Neural cell (in vitro differentiated cells): ENCODE results near the gene CHKA. TPM values are rescaled to one million over a fixed set of nuclear protein-coding genes. Genes with fewer than 3 reads are reported as not detected.

Source experiments
- H2AFZ ChIP-seq: fragments of 200-600, 300-800 bp; sonication (generic), shearing (Covaris generic); 2 replicates; pipeline ENCODE4 v1.6.0; 2014; ENCODE audit warnings: low read depth, mild to moderate bottlenecking, antibody characterized with exemption, low read length, moderate library complexity
- H3F3A ChIP-seq: fragments of 200-600 bp; shearing (Covaris generic); 2 replicates; pipeline ENCODE4 v1.6.1; 2016; ENCODE audit warnings: mild to moderate bottlenecking, moderate library complexity, mixed read lengths, antibody characterized with exemption, low read length; ENCODE audit not compliant: insufficient read depth, poor library complexity, severe bottlenecking
- H3K27ac ChIP-seq: fragments of 200-600, 300-800 bp; sonication (generic), shearing (Covaris generic); 2 replicates; pipeline ENCODE4 v1.5.1; 2014; ENCODE audit warnings: mild to moderate bottlenecking, low read length, moderate library complexity
- H3K27me3 ChIP-seq: fragments of 300-800, 200-600 bp; sonication (generic), shearing (Covaris generic); 2 replicates; pipeline ENCODE4 v1.6.0; 2014; ENCODE audit warnings: mild to moderate bottlenecking, low read depth, low read length, moderate library complexity; ENCODE audit not compliant: insufficient read depth
- H3K36me3 ChIP-seq: fragments of 300-800, 200-600 bp; sonication (generic), shearing (Covaris generic); 2 replicates; pipeline ENCODE4 v1.5.1; 2014; ENCODE audit warnings: mild to moderate bottlenecking, antibody characterized with exemption, low read length, moderate library complexity; ENCODE audit not compliant: insufficient read depth
- H3K4me2 ChIP-seq: fragments of 300-800, 200-600 bp; sonication (generic), shearing (Covaris generic); 2 replicates; pipeline ENCODE4 v1.6.0; 2014; ENCODE audit warnings: mild to moderate bottlenecking, low read length
- H3K4me3 ChIP-seq: fragments of 300-800, 200-600 bp; sonication (generic), shearing (Covaris generic); 2 replicates; pipeline ENCODE4 v1.5.1; 2014; ENCODE audit warnings: mild to moderate bottlenecking, low read length, moderate library complexity
- H3K79me2 ChIP-seq: fragments of 200-600 bp; shearing (Covaris generic); replicated peaks from 2 replicates; pipeline ENCODE4 v1.6.0; 2014; ENCODE audit warnings: mild to moderate bottlenecking, low read length, moderate library complexity; ENCODE audit not compliant: insufficient read depth
- H3K9ac ChIP-seq: fragments of 300-800, 200-600 bp; sonication (generic), shearing (Covaris generic); 2 replicates; pipeline ENCODE4 v1.6.1; 2016; ENCODE audit warnings: mild to moderate bottlenecking, low read length, mixed read lengths
- H3K9me2 ChIP-seq: fragments of 200-600 bp; shearing (Covaris generic); 2 replicates; pipeline ENCODE4 v1.6.1; 2016; ENCODE audit warnings: mild to moderate bottlenecking, low read length, mixed read lengths; ENCODE audit not compliant: insufficient read depth
- H3K9me3 ChIP-seq: fragments of 200-600, 300-800 bp; sonication (generic), shearing (Covaris generic); 2 replicates; pipeline ENCODE4 v1.6.1; 2016; ENCODE audit warnings: mild to moderate bottlenecking, mixed run types, low read length, moderate library complexity, mixed read lengths
- H4K20me1 ChIP-seq: fragments of 200-600 bp; shearing (Covaris generic); 2 replicates; pipeline ENCODE4 v1.6.1; 2016; ENCODE audit warnings: mild to moderate bottlenecking, mixed run types; ENCODE audit not compliant: insufficient read depth
- EP300 ChIP-seq: fragments of 450-650 bp; conservative IDR thresholded peaks from 2 replicates; pipeline ENCODE4 v1.6.1; 2014; ENCODE audit warnings: antibody characterized with exemption, mild to moderate bottlenecking, moderate library complexity; ENCODE audit not compliant: poor library complexity, severe bottlenecking
- EZH2 ChIP-seq: fragments of 200-600, 300-800 bp; shearing (Covaris generic), sonication (generic); IDR thresholded peaks from 2 replicates; pipeline ENCODE4 v1.6.1; 2014; ENCODE audit warnings: antibody characterized with exemption, low read length, borderline replicate concordance, mild to moderate bottlenecking; ENCODE audit not compliant: insufficient read depth, poor library complexity, severe bottlenecking
- MXI1 ChIP-seq: fragments of 450-650 bp; conservative IDR thresholded peaks from 2 replicates; pipeline ENCODE4 v1.6.1; 2014; ENCODE audit warnings: antibody characterized with exemption, mild to moderate bottlenecking; ENCODE audit not compliant: poor library complexity, severe bottlenecking
- POLR2AphosphoS5 ChIP-seq: IDR thresholded peaks from 2 replicates; pipeline ENCODE4 v1.6.1; 2012
- RAD21 ChIP-seq: fragments of 450-650 bp; conservative IDR thresholded peaks from 2 replicates; pipeline ENCODE4 v1.6.1; 2014; ENCODE audit warnings: antibody characterized with exemption, mild to moderate bottlenecking, moderate library complexity
- SMC3 ChIP-seq: fragments of 450-650 bp; conservative IDR thresholded peaks from 2 replicates; pipeline ENCODE4 v1.6.1; 2014; ENCODE audit warnings: antibody characterized with exemption, mild to moderate bottlenecking, moderate library complexity; ENCODE audit not compliant: poor library complexity
- TAF1 ChIP-seq: IDR thresholded peaks from 2 replicates; pipeline ENCODE4 v1.6.1; 2012; ENCODE audit warnings: low read depth
- polyA plus RNA-seq: library from polyadenylated mRNA; depleted of rRNA; stranded (reverse); fragments of >200 nt; gene quantifications from 2 replicates; pipeline ENCODE4 v1.2.3, GENCODE V29; 2014
- TF ChIP-seq, protein P1 (sequence below): fragments of 450-650 bp; IDR thresholded peaks from 2 replicates; pipeline ENCODE4 v1.5.1; 2014; ENCODE audit warnings: antibody characterized with exemption, mild to moderate bottlenecking, moderate library complexity; ENCODE audit not compliant: poor library complexity, severe bottlenecking
- TF ChIP-seq, protein P2 (sequence below): IDR thresholded peaks from 2 replicates; pipeline ENCODE4 v1.6.1; 2012; ENCODE audit warnings: borderline replicate concordance

CHKA gene
- polyA plus RNA-seq, 1 donor from 2014 or later: 90.0 TPM

DNA sequence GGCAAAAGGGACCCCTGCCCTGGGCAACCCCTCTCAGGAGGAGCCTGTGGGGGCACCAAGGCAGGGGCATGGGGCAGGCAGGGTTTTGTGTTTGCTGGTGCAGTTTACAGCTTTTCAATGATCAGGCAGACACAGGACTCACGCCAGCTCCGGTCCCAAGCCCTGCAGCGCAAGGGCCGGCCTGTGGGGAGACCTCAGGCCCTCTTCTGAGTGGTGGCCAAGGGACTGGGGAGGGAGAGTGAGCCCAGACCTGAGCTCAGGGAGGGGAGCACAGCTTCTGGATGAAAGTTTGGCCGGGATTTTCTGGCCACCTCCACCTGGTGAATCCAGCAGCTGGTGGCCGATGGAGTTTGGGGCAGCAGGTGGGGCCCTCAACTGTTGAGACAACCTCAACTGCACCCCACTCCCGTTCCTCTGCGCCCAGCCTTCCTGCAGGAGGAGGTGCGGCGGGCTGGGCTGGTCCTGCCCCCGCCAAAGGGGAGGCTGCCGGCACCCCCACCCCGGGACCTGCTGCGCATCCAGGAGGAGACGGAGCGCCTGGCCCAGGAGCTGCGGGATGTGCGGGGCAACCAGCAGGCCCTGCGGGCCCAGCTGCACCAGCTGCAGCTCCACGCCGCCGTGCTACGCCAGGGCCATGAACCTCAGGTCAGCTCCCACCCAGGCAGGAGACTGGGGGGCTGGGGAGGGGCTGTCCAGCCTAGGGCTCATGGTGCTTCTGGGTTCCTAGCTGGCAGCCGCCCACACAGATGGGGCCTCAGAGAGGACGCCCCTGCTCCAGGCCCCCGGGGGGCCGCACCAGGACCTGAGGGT, 78.8 kb downstream of the CHKA start:
- Histone ChIP-seq H3K27ac (no peak overlapping the region), H3K9me2 (no peaks in the 10 kb centered on the region), H3K9me3 (no peaks in the 10 kb centered on the region), H3K27me3 (no peaks in the 10 kb centered on the region), H3K9ac (no peak overlapping the region), H3K4me2 (no peak overlapping the region), H3K79me2 (no peaks in the 10 kb centered on the region), H3K36me3 (no peaks in the 10 kb centered on the region), H4K20me1 (no peaks in the 10 kb centered on the region), H3F3A (no peaks in the 10 kb centered on the region), H2AFZ (no peak overlapping the region), H3K4me3 (no peak overlapping the region)
- TF ChIP-seq MXI1: no peak
- TF ChIP-seq RAD21: no peak
- no peak for TF ChIP-seq EZH2
- no peak for TF ChIP-seq EP300
- no peak for TF ChIP-seq TAF1
- TF ChIP-seq, protein P1, sequence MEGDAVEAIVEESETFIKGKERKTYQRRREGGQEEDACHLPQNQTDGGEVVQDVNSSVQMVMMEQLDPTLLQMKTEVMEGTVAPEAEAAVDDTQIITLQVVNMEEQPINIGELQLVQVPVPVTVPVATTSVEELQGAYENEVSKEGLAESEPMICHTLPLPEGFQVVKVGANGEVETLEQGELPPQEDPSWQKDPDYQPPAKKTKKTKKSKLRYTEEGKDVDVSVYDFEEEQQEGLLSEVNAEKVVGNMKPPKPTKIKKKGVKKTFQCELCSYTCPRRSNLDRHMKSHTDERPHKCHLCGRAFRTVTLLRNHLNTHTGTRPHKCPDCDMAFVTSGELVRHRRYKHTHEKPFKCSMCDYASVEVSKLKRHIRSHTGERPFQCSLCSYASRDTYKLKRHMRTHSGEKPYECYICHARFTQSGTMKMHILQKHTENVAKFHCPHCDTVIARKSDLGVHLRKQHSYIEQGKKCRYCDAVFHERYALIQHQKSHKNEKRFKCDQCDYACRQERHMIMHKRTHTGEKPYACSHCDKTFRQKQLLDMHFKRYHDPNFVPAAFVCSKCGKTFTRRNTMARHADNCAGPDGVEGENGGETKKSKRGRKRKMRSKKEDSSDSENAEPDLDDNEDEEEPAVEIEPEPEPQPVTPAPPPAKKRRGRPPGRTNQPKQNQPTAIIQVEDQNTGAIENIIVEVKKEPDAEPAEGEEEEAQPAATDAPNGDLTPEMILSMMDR: no peak
- TF ChIP-seq, protein P2, sequence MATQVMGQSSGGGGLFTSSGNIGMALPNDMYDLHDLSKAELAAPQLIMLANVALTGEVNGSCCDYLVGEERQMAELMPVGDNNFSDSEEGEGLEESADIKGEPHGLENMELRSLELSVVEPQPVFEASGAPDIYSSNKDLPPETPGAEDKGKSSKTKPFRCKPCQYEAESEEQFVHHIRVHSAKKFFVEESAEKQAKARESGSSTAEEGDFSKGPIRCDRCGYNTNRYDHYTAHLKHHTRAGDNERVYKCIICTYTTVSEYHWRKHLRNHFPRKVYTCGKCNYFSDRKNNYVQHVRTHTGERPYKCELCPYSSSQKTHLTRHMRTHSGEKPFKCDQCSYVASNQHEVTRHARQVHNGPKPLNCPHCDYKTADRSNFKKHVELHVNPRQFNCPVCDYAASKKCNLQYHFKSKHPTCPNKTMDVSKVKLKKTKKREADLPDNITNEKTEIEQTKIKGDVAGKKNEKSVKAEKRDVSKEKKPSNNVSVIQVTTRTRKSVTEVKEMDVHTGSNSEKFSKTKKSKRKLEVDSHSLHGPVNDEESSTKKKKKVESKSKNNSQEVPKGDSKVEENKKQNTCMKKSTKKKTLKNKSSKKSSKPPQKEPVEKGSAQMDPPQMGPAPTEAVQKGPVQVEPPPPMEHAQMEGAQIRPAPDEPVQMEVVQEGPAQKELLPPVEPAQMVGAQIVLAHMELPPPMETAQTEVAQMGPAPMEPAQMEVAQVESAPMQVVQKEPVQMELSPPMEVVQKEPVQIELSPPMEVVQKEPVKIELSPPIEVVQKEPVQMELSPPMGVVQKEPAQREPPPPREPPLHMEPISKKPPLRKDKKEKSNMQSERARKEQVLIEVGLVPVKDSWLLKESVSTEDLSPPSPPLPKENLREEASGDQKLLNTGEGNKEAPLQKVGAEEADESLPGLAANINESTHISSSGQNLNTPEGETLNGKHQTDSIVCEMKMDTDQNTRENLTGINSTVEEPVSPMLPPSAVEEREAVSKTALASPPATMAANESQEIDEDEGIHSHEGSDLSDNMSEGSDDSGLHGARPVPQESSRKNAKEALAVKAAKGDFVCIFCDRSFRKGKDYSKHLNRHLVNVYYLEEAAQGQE: no peak
- no peak for TF ChIP-seq SMC3
- no peak for TF ChIP-seq POLR2AphosphoS5

DNA sequence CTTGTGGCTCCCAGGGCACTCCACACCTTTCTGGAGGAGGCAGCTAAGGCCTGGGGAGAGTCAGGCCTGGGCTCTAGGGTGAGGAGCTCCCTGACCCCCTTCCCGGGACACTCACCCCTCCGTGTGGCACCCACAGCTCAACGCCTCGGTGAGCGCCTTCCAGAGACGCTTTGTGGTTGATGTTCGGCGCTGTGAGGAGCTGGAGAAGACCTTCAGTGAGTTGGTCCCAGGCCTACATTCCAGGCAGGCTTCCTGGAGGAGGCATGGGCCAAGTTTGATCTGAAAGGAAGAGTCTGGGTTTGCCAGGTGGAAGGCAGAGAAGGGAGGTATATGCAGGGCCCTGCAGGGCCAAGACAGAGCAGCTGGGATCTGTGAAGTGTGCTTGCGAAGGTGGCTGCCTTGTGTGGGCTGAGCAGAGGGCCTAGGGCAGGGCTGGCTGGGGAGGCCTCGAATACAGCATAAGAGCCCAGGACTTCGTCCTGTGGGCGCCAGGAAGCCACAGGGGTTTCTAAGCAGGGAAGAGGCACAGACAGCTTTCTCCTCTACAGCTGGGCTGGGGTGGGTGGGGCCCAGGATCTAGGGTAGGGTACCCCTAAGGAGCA, 79.5 kb downstream of the CHKA start:
- Histone ChIP-seq H3K9ac (no peak overlapping the region), H3K9me3 (no peaks in the 10 kb centered on the region), H3K9me2 (no peaks in the 10 kb centered on the region), H3K27me3 (no peaks in the 10 kb centered on the region), H2AFZ (no peak overlapping the region), H3K4me3 (no peak overlapping the region), H3K27ac (no peak overlapping the region), H4K20me1 (no peaks in the 10 kb centered on the region), H3K4me2 (no peak overlapping the region), H3F3A (no peaks in the 10 kb centered on the region), H3K79me2 (no peaks in the 10 kb centered on the region), H3K36me3 (no peaks in the 10 kb centered on the region)
- TF ChIP-seq EZH2 (no peak), RAD21 (no peak), MXI1 (no peak), POLR2AphosphoS5 (no peak), TAF1 (no peak), SMC3 (no peak), EP300 (no peak)
- TF ChIP-seq, protein P2: no peak
- TF ChIP-seq, protein P1: no peak
